GM21381 (cell line): Measurements from ENCODE around the gene ACSS1.

Source experiments
- ATAC-seq: cut with Tn5 transposase; IDR thresholded peaks from one replicate; pipeline ENCODE4 v1.9.1; 2021; ENCODE audit warnings: mild to moderate bottlenecking, moderate library complexity; ENCODE audit not compliant: unreplicated experiment

Gene ACSS1

DNA sequence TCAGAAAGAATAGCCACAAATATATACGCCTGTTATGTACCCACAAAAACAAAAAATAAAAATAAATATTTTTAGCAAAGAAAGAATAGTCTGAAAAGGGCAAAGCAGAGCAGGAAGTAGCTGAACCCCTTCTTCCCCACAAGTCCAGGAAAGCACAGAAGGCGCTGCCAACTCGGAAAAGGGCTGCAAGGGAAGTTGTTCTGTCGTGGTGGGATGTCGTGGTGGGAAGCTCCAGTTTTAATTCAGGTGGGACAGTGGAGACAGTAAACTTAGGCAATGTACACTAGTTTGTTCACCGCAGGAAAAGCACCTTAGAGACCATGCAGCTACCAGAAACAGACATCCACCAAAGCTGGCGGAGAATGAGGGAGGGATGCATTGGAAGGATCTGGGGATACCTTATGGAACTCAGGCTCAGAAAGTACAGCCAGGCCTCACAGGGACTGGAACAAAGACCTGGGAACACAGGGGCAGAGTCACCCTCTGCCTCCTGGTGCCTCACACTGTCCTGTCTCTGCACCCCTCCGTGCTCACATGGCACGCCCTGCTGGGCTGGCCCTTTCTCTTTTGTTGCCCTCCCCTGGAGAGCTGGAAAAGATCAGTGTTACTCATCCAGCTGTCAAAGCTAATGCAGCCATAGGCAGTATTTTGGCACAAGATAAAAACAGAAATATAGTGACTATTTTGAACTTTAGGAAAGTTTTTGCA is 62.0 kb downstream of the ACSS1 start:
- ATAC-seq = no peak

DNA sequence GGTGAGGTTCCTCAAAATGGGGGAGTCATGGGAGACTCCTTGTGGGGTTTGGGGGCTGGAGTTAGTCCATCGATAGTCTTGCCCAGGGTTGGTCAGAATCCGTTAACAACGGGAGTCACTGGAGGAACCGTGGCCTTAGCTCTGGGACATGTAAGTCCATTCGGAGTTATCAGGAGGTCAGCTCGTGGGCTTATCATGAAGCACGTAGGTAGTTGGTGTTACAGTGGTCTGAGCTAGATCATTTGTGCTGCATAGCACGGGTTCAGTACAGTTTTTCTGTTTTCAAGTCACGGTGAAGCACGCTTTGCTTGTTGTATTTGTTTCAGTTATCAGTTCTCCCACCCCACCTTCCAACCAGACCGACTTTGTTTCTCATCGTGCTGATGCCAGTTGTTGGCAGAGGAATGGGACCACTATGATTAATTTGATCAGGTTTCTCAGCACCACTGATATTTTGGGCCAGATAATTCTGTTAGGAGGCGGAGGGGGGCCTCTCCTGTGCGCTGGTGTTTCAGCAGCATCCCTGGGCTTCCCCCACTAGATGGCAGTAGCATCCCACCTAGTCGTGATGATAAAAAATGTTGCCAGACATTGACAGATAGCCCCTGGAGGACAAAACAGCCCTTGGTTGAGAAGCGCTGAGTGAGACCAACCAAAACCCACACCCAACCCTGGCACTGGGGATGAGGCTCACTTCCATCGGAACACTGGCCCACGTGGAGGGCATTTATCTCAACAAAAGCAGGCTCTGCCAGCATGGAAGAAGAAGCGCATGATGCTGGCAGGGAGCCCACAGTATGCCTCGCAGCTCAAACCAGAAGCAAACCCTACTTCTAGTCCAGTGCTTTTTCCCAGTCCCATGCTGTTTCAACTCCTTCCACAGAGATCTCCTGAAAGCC is 63.2 kb downstream of the ACSS1 start:
- no peak for ATAC-seq

DNA sequence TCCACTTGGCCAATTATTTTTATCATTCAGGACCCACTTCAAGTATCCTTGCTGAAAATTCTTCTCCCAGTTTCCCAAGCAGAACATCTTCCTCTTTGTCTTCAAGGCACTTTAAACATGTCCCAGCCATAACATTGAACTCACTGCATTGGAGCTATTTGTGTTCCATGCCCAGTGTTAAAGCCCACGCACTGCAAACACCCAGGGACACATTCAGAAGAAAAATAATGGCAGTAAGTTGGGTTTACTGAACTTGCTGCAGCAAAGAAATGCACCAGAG is 63.8 kb downstream of the ACSS1 start:
- no peak for ATAC-seq

DNA sequence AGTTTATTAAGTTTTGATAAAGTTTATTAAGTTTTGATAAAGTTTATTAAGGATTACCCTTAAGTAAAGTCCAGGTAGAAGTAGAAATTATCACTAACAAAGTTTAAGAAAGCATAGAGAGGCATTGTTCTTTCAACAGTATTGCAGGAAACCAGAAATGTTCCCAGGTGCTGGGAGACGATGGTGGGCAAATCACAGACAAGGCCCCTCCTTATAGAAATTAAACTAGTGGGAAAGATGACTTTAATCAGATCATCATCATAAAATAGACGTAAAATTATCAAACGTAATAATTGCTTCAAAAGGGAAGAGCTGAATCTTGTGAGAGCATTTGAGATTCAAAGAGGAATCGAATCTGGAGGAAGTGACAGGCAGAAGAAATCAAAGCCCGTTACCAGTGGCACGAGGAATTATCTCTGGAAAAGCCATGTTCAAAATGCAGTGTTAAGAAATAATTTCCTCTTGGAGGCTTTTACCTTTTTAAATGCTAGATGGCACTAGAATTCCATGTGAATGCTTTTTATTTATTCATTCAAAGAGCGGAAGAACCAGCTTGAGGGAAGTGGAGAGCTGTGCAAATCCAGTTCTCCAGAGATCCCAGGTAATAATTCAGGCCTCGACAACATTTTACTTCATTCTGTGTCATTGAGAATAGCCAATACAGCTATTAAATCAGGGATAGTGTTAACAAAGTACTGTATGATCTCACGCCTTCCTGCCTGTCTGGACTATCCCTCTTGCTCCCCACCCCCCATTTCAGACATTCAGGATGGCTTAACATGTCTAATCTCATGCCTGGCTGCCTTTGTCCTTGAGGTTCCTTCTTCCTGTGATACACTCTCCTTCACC is 64.4 kb downstream of the ACSS1 start:
- ATAC-seq = no peak

DNA sequence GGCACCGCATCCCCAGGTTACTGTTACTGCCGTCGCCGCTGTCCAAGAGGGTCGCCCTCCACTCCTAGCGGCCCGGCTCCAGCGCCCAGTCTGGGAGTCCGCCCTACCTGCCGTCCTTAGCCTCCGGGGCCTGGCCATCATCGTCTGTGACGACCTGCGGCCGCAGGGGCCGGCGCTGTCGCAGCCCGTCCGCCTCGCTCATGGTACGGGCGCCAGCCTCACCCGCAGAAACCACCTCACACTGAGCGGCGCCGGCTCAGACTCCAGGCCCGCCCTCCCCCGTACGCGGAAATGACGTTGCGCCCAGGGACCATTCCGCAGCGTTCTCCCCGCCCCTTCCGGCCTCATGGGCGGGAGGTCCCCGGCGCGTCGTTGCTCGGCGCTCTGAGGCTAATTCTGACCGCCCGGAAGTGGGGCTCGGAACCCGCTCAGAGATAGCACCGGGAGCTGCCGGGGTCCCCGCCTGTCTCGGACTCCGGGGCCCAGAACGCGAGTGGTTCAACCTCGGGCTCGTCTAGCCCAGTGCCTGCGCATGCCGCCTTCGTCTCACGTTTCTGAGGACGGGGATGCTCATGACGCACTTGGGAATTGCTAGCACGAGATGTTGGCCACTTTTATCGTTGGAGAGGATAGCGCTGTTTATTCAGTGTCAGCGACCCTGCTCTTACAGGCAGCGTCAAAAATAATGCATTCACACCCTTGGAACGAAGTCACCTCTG is 65.3 kb downstream of the ACSS1 start, which contains the start of gene APMAP:
TSS of gene APMAP (minus strand) at position 265 of the 719 bp plus-strand sequence. CDS start at position 202, 63 bp downstream.
- ATAC-seq = peak; percentile 94

DNA sequence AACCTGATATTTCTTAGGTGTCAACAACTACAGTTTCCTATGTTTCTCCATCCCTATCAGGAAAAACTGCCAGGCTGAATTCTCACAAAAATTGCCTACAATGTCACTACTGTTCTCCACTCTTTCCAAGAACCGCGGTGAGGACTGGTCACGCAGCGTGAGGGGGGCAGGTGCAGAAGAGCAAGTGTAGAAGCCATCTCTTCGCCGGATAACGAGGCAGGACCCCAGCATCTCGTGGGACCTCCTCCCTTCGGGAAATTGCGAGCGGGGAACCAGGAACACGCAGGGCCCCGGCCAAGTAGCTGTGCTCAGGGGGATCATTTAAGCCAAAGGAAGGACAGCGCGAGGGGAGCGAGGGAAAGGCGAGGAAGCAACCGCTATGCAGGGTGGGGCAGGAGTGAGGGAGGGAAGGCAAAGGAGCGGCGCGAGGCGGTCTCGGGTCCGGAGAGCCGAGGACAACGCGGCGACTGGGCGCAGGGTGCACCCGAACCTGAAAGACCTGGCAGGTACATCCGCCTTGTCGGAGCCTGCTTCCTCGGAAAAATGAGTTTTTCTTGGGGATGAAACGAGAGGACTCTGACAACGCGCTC is 65.9 kb downstream of the ACSS1 start:
- peak; percentile 24 for ATAC-seq

DNA sequence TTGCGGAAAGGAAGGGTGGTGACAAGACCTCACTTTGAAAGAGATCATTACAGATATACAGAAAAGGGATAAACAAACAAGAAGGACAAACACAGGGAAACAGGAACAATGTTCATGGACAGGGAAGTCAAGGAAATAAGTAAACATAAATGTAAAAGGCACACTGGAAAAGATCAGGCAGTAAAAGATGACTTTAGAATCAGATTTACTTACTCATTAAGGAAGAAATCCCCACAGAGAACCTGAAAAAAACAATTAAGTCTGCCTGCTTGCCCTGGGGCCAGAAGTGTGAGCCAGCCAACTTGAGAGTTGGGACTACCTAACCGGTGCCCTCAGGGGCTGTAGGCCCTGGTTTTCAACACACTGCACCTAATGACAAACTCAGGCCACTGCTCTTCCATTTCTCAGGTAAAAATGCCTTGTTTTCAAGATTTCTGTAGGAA is 67.1 kb downstream of the ACSS1 start:
- no peak for ATAC-seq

DNA sequence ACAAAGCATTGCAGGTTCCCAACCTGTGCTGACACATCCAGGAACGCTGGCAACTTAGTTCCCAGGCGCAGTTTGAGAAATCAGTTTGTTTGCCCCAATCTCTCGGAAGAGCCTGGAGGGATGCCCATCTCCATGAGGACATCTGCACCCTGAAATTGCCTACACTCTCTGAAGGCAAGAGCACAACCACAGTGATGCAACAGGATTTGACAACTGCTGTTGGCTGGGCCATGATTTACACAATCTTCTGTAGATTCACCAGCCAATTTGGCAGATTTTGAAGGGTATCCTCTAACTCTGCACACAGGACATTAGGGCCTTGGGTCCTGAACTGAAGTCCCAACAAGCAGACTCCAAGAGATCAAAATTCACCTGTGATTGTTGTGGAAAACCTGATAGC is 68.8 kb downstream of the ACSS1 start:
- no peak for ATAC-seq

DNA sequence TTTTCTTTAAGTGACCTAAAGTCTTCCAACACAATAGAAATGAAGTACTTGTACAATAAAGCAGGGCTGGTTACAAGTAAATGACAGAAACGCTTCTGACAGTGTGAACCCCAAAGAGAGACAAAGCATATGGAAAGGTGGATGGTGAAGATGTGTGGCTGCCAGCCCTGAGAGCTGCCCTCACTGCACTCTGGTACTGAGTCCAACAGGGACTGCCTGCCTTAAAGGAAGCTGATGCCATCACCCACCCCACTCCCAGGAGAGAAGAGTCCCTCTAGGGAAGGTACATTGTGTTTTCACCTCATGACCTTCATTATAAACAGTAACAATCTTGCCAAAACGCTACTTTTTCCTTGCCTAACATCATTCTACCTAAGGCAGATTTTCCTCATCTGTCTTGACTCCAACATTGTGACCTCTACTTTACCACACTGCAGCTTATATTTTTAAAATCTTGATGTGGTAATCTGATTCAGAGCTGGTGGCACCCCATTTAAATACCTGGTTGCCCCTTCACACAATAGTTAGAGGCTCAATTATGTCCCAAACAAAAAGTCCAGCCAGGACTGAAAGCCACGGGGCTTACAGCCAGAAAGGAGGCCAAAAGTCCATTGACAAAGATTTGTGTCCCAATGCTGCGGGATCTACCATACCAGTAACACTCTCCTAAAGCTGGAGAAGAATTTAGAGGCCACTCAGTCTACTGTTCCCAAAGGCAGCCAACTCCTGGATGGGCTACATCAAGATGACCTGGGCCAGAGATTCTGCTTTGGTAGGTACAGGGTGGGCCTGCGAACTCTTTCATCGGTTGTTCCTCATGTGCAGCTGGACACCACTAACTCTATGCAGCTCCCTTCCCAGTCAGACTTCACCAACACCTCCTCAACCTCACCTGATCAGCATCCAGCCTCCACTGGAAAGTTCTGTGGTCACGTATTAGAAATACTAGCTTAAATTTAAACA is 69.8 kb downstream of the ACSS1 start:
- no peak for ATAC-seq

DNA sequence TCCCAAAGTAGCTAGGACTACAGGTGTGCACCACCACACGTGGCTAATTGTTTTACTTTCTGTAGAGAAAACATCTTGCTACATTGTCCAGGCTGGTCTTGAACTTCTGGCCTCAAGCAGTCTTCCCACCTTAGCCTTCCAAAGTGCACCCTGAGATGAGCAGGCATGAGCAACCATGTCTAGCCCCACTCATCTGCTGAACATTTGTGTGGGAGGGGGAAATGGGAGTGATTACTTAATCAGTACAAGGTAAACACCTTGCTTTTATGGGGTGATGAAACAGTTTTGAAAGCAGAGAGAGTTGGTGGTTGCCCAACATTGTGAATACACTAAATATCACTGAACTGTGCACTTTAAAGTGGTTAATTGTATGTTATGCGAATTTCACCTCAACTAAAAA is 70.7 kb downstream of the ACSS1 start:
- ATAC-seq = no peak

DNA sequence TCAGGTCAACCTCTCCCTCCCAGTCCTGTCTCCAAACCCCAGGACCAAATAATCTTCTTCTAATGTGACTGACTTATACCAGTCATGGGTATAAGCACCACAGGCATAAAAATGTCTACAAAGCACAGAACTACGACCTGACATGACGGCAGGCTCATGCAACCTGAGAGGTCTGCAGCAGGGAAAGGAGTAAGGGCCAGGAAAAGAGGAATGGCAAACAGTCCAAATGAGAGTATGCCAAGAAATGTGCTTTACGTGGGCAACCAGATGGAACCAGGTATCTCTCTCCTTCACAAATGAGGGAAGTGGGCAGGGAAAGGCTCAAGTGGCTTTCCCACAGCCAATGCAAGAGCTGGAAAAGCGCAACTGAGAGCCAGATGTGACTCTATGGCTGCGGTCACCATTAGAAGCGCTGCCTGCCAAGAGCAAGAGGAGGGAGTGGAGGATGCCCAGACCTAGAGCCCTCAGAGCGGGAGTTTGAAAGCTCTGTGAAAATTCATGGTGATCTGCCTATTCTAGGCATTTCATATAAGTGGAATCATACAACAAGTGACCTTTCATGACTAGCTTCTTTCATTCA is 71.4 kb downstream of the ACSS1 start:
- ATAC-seq = no peak

DNA sequence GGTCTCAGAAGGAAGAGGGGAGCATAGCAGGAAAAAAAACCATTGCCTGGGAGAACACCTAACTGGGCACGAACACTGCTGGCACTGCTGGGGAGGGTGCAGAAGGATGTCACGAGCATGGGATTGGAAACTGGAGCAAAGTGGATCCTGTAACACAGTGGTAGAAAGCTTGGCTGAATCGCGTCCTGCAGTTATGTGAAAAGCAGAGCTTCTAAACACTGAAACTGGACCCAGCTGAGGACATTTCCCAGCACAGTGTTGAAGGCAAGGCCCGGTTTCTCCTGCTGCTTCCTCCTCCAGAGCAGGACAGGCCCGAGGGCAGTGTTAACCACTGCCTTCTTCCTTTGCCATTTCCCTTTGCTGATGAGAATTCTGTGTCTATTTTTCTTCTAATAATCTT is 72.1 kb downstream of the ACSS1 start:
- ATAC-seq = no peak

DNA sequence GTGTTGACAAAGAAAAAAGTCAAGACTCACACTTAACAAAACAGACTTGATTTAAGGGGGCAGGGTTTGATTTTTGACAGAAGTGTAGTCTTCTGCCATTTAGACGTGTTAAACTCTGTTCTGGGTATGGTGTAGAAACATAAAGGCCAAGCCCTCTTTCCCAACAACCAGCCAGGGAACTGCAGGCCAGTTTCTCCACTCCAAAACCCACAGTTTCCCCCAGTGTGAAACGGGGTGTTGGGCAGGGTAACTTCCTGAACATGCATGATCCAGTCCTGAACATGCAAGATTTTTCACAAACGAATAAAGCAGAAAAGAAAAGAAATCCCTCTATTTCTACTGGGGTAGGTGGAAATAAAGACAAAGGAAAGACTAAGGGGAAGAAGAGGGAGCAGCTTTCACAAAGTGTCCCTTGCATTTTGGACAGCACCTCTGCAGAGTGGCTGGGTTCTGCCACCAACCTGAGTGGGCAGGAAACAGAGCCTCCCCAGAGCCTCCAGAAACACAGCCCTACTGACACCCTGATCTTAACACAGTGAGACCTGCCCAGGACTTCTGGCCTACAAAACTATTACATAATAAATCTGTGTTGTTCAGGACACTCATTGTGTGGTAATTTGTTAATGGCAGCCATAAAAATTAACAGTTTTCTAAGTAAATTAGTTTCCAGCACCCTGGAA is 72.8 kb downstream of the ACSS1 start:
- no peak for ATAC-seq

DNA sequence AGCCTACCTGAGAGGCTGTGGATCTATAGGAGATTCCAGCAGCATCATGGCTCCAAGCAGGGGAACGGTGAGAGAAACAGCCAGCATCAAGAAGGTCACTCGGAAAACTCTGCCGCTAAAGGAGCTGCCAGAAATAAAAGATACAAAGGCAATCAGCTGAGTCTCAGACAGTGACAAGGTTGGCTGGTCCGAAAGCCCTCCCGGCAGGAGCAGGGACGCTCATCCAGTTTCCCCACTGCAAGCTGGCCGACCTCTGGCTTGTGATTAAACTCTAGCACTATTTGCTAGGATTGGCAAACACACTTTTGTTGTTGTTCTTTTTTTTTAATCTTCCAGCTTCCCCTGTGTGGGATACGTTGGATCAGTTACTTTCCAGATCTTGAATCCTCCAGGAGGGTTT is 74.0 kb downstream of the ACSS1 start:
- ATAC-seq = no peak

DNA sequence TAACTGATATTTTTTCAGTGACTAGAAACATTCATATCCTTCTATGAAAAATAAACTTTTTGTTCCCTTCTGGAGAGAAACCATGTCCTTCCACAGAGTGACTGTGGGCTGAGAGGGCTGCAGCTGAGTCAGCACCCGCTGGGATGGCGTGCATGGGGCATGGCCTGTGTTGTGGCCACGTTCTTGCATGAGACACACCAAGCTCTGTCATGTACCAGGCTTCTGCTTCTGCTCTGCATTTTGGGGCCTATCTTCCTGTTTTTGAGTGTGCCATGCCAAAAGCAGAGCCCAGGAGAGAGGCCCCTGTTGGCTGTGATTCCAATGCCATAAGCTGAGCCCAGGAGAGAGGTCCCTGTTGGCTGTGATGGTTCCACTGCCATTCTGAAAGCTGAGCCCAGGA is 76.1 kb downstream of the ACSS1 start:
- no peak for ATAC-seq

DNA sequence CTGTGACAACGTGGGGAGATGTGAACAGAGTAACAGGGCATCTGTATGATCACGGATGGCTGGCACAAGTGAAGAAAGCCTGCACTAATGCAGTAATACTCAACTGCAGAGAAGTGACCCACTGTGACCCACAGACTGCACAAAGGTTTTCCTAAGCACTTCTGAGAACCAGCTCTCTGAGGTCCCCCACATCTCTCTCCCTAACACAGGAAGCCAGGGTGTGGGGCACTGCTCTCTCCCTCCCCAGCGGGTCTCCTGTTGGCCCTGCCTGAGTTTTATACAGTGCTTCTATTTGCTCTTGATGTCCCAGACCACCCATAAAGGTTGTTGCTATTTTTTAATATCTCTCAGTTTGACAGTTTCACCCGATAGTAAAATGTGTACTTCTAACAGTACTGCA is 76.7 kb downstream of the ACSS1 start:
- no peak for ATAC-seq

DNA sequence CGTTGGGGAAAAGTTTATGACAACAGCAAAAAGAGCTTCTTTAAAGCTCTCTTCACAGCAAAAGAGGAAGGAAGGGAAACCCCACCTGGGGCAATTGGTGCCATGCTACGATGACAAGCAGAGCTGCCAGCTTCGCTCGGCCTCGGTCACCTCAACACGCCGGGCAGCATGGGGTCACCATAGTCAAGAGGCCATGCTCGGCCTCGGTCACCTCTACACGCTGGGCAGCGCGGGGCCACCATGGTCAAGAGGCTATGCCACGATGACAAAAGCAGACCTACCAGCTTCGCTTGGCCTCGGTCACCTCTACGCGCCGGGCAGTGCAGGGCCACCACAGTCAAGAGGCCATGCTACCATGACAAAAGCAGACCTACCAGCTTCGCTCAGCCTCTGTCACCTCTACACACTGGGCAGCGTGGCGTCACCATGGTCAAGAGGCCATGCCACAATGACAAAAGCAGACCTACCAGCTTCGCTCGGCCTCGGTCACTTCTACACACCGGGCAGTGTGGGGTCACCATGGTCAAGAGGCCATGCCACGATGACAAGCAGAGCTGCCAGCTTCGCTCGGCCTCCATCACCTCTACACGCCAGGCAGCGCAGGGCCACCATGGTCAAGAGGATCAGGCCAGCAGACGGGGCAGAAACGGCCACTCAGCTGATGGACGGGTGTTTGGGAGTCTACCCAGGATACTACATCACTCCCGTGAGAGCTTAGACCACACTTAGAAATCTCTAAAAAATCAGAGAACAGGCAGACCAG is 77.5 kb downstream of the ACSS1 start:
- no peak for ATAC-seq
